ENCODE measurements around the gene DOHH. TPM values are rescaled to one million over a fixed set of nuclear protein-coding genes. Genes with fewer than 3 reads are reported as not detected.

DOHH gene
- total RNA-seq, 1 donor from 2014 or later = 14.5 TPM

DNA sequence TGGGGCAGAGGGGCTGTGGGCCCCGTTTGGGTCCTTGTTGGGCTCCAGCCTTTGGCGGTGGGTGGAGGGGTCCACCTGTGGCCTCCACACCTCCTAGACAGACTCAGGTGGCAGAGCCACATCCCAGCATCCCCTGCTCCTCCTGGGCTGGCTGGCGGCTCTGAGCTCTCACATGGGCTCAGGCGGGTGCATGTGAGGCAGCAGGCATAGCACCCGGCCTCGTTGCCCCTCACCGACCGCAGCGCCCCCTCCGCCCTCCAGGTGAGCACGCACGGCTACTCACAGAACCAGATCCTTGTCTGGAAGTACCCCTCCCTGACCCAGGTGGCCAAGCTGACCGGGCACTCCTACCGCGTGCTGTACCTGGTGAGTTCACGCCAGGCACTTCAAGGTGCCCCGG lies 32.6 kb upstream of the DOHH start:
- peaks cover 4% of the 10 kb centered on the region for H3K79me2 ChIP-seq (ENCODE audit: insufficient read depth, low read length)
- no peaks in the 10 kb centered on the region for H3K4me1 ChIP-seq (ENCODE audit: insufficient read depth, low read length)
- no peak overlapping the region for H2AFZ ChIP-seq (ENCODE audit: low read depth, low read length)
- Mint-ChIP-seq H3K27me3 (ENCODE audit: low read depth, unreplicated experiment) (no peaks in the 10 kb centered on the region), H3K27ac (ENCODE audit: unreplicated experiment) (no peak overlapping the region), H3K36me3 (ENCODE audit: low read depth, unreplicated experiment) (peaks cover 13% of the 10 kb centered on the region), H3K4me1 (ENCODE audit: low read depth, unreplicated experiment) (no peaks in the 10 kb centered on the region), H3K4me3 (ENCODE audit: unreplicated experiment) (no peak overlapping the region), H3K9me3 (ENCODE audit: unreplicated experiment) (no peaks in the 10 kb centered on the region)
- no peaks in the 10 kb centered on the region for H3K27me3 ChIP-seq (ENCODE audit: insufficient read depth, low read length)
- no peak for FAIRE-seq
- no peak overlapping the region for H3K4me2 ChIP-seq (ENCODE audit: low read length)
- no peaks in the 10 kb centered on the region for H3K9me3 ChIP-seq (ENCODE audit: insufficient read depth, low read depth, low read length)
- TF ChIP-seq, protein P1, sequence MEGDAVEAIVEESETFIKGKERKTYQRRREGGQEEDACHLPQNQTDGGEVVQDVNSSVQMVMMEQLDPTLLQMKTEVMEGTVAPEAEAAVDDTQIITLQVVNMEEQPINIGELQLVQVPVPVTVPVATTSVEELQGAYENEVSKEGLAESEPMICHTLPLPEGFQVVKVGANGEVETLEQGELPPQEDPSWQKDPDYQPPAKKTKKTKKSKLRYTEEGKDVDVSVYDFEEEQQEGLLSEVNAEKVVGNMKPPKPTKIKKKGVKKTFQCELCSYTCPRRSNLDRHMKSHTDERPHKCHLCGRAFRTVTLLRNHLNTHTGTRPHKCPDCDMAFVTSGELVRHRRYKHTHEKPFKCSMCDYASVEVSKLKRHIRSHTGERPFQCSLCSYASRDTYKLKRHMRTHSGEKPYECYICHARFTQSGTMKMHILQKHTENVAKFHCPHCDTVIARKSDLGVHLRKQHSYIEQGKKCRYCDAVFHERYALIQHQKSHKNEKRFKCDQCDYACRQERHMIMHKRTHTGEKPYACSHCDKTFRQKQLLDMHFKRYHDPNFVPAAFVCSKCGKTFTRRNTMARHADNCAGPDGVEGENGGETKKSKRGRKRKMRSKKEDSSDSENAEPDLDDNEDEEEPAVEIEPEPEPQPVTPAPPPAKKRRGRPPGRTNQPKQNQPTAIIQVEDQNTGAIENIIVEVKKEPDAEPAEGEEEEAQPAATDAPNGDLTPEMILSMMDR (IDR thresholded peaks at IDR 0.05; ENCODE audit: insufficient read depth, low read depth, low read length) = no peak
- H3K9ac ChIP-seq (ENCODE audit: low read length) = no peak overlapping the region
- H3K4me3 ChIP-seq (ENCODE audit: insufficient read depth, low read depth, low read length) = no peak overlapping the region
- peaks cover 53% of the 10 kb centered on the region for H4K20me1 ChIP-seq (ENCODE audit: insufficient read depth, low read length)
- no peak overlapping the region for H3K27ac ChIP-seq (ENCODE audit: low read depth, low read length)
- DNase-seq (ENCODE audit: low read depth) = no peak
- H3K36me3 ChIP-seq (ENCODE audit: insufficient read depth, low read length) = peaks cover 6% of the 10 kb centered on the region

DNA sequence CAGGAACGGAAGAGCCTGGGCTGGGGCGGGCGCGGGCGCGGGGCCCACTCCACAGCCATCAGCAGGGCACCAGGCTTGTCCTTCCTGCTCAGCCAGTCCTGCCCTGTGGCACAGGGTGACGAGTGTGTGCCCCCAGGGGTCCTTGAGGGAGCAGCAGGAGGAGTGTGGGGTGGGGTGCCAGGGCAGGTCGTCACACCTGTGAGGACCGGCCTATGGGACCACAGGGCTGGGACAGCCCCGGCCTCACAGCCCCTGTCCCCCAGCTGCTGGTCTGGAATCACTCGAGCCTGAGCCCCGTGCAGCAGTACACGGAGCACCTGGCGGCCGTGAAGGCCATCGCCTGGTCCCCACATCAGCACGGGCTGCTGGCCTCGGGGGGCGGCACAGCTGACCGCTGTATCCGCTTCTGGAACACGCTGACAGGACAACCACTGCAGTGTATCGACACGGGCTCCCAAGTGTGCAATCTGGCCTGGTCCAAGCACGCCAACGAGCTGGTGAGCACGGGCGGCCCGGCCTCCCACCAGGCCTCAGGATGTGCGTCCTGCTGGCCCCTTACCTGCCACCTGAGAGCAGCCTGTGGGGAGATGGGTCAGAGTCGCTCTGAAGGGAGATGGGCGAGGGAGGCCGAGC lies 31.8 kb upstream of the DOHH start:
- H3K36me3 Mint-ChIP-seq (ENCODE audit: low read depth, unreplicated experiment) = peaks cover 13% of the 10 kb centered on the region
- no peaks in the 10 kb centered on the region for H3K27me3 ChIP-seq (ENCODE audit: insufficient read depth, low read length)
- H3K4me3 Mint-ChIP-seq (ENCODE audit: unreplicated experiment) = no peak overlapping the region
- peaks cover 6% of the 10 kb centered on the region for H3K36me3 ChIP-seq (ENCODE audit: insufficient read depth, low read length)
- H3K79me2 ChIP-seq (ENCODE audit: insufficient read depth, low read length) = peaks cover 4% of the 10 kb centered on the region
- H3K27me3 Mint-ChIP-seq (ENCODE audit: low read depth, unreplicated experiment) = no peaks in the 10 kb centered on the region
- no peak overlapping the region for H3K9ac ChIP-seq (ENCODE audit: low read length)
- TF ChIP-seq EZH2 (IDR thresholded peaks at IDR 0.05; ENCODE audit: insufficient read depth, low read length) = no peak
- TF ChIP-seq, protein P1 (IDR thresholded peaks at IDR 0.05; ENCODE audit: insufficient read depth, low read depth, low read length) = no peak
- no peak for FAIRE-seq
- H3K27ac Mint-ChIP-seq (ENCODE audit: unreplicated experiment) = no peak overlapping the region
- H3K4me1 Mint-ChIP-seq (ENCODE audit: low read depth, unreplicated experiment) = no peaks in the 10 kb centered on the region
- no peaks in the 10 kb centered on the region for H3K4me1 ChIP-seq (ENCODE audit: insufficient read depth, low read length)
- H3K4me3 ChIP-seq (ENCODE audit: insufficient read depth, low read depth, low read length) = no peak overlapping the region
- H3K27ac ChIP-seq (ENCODE audit: low read depth, low read length) = no peak overlapping the region
- no peak for DNase-seq (ENCODE audit: low read depth)
- H2AFZ ChIP-seq (ENCODE audit: low read depth, low read length) = no peak overlapping the region
- H3K4me2 ChIP-seq (ENCODE audit: low read length) = no peak overlapping the region
- H4K20me1 ChIP-seq (ENCODE audit: insufficient read depth, low read length) = peaks cover 49% of the 10 kb centered on the region
- no peaks in the 10 kb centered on the region for H3K9me3 ChIP-seq (ENCODE audit: insufficient read depth, low read depth, low read length)
- no peaks in the 10 kb centered on the region for H3K9me3 Mint-ChIP-seq (ENCODE audit: unreplicated experiment)

DNA sequence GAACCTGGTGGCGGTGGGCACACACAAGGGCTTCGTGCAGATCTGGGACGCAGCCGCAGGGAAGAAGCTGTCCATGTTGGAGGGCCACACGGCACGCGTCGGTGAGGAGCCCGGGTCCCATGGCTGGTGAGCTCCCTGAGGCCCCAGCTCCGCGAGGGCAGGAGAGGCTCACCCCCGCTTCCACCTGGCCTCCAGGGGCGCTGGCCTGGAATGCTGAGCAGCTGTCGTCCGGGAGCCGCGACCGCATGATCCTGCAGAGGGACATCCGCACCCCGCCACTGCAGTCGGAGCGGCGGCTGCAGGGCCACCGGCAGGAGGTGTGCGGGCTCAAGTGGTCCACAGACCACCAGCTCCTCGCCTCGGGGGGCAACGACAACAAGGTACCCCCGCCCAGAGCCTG lies 31.2 kb upstream of the DOHH start:
- DNase-seq (ENCODE audit: low read depth) (no peak), FAIRE-seq (no peak)
- H3K9me3 Mint-ChIP-seq (ENCODE audit: unreplicated experiment) = no peaks in the 10 kb centered on the region
- Histone ChIP-seq H3K4me3 (ENCODE audit: insufficient read depth, low read depth, low read length) (no peak overlapping the region), H3K27me3 (ENCODE audit: insufficient read depth, low read length) (no peaks in the 10 kb centered on the region), H2AFZ (ENCODE audit: low read depth, low read length) (no peak overlapping the region), H3K27ac (ENCODE audit: low read depth, low read length) (no peak overlapping the region), H3K9ac (ENCODE audit: low read length) (no peak overlapping the region), H3K36me3 (ENCODE audit: insufficient read depth, low read length) (peaks cover 6% of the 10 kb centered on the region), H3K4me2 (ENCODE audit: low read length) (no peak overlapping the region), H3K79me2 (ENCODE audit: insufficient read depth, low read length) (peaks cover 6% of the 10 kb centered on the region), H3K4me1 (ENCODE audit: insufficient read depth, low read length) (no peaks in the 10 kb centered on the region), H3K9me3 (ENCODE audit: insufficient read depth, low read depth, low read length) (no peaks in the 10 kb centered on the region), H4K20me1 (ENCODE audit: insufficient read depth, low read length) (peaks cover 51% of the 10 kb centered on the region)
- H3K4me1 Mint-ChIP-seq (ENCODE audit: low read depth, unreplicated experiment) = no peaks in the 10 kb centered on the region
- no peaks in the 10 kb centered on the region for H3K27me3 Mint-ChIP-seq (ENCODE audit: low read depth, unreplicated experiment)
- TF ChIP-seq, protein P1 (IDR thresholded peaks at IDR 0.05; ENCODE audit: insufficient read depth, low read depth, low read length) = no peak
- TF ChIP-seq EZH2 (IDR thresholded peaks at IDR 0.05; ENCODE audit: insufficient read depth, low read length) = no peak
- peaks cover 13% of the 10 kb centered on the region for H3K36me3 Mint-ChIP-seq (ENCODE audit: low read depth, unreplicated experiment)
- H3K27ac Mint-ChIP-seq (ENCODE audit: unreplicated experiment) = no peak overlapping the region
- H3K4me3 Mint-ChIP-seq (ENCODE audit: unreplicated experiment) = no peak overlapping the region
